ENCODE measurements around the gene ADAMTS2.

The ADAMTS2 gene

GRCh38 chr5:179304466-179304865 is 40.8 kb downstream of the ADAMTS2 start:
- H4K8ac ChIP-seq (ENCODE audit: low read length): no peak overlapping the region
- no peaks in the 10 kb centered on the region for H3K27me3 ChIP-seq (ENCODE audit: control insufficient read depth in 1 of 2, insufficient read depth in 1 of 2, low read length in 2 of 2)
- no peak overlapping the region for H2BK120ac ChIP-seq (ENCODE audit: low read depth, low read length)
- H3K23ac ChIP-seq (ENCODE audit: low read length in 2 of 2): no peak overlapping the region
- H3K4me1 ChIP-seq (ENCODE audit: control insufficient read depth, insufficient read depth, low read depth, low read length): no peaks in the 10 kb centered on the region
- H2BK5ac ChIP-seq (ENCODE audit: low read depth, low read length, poor library complexity, severe bottlenecking): no peak overlapping the region
- DNase-seq: peak; percentile 90
- no peak overlapping the region for H2BK15ac ChIP-seq (ENCODE audit: low read depth, poor library complexity, severe bottlenecking)
- no peaks in the 10 kb centered on the region for H3K79me1 ChIP-seq (replicated peaks; ENCODE audit: low read length, poor library complexity, severe bottlenecking)
- no peak overlapping the region for H4K91ac ChIP-seq (ENCODE audit: low read length)
- WGBS: 40% methylated on average over 1 of the region's 5 CpGs
- H3K4ac ChIP-seq (ENCODE audit: low read depth in 1 of 2, low read length in 2 of 2): no peak overlapping the region
- no peak overlapping the region for H3K18ac ChIP-seq (ENCODE audit: low read depth in 1 of 2, low read length in 2 of 2)
- H3K4me2 ChIP-seq (ENCODE audit: low read length, poor library complexity, severe bottlenecking): no peak overlapping the region
- no peak overlapping the region for H2AFZ ChIP-seq (ENCODE audit: low read depth, low read length)
- no peak overlapping the region for H3K14ac ChIP-seq (ENCODE audit: low read length in 2 of 2)
- no peak overlapping the region for H3K27ac ChIP-seq (ENCODE audit: low read length, poor library complexity, severe bottlenecking)
- peak overlapping the region; percentile 76 for H3K9ac ChIP-seq (ENCODE audit: low read length)
- H3K9me3 ChIP-seq (ENCODE audit: control insufficient read depth, low read length): no peaks in the 10 kb centered on the region
- no peaks in the 10 kb centered on the region for H3K36me3 ChIP-seq (ENCODE audit: control insufficient read depth in 1 of 2, insufficient read depth in 2 of 2, low read depth in 1 of 2, low read length in 2 of 2)
- peak overlapping the region in 1 of 2 experiments; percentile 52 for H3K4me3 ChIP-seq (ENCODE audit: insufficient read depth in 1 of 2, low read depth in 1 of 2, low read length in 2 of 2)
- no peak overlapping the region for H2AK5ac ChIP-seq (ENCODE audit: low read length, severe bottlenecking)
- no peak overlapping the region for H2BK12ac ChIP-seq (ENCODE audit: low read length in 2 of 2)

GRCh38 chr5:179303451-179304200 is 41.6 kb downstream of the ADAMTS2 start:
- Histone ChIP-seq H2BK12ac (ENCODE audit: low read length in 2 of 2) (peak overlapping the region in 1 of 2 experiments; percentile 18), H3K36me3 (ENCODE audit: control insufficient read depth in 1 of 2, insufficient read depth in 2 of 2, low read depth in 1 of 2, low read length in 2 of 2) (no peaks in the 10 kb centered on the region), H2BK15ac (ENCODE audit: low read depth, poor library complexity, severe bottlenecking) (no peak overlapping the region), H2AFZ (ENCODE audit: low read depth, low read length) (no peak overlapping the region), H3K23ac (ENCODE audit: low read length in 2 of 2) (no peak overlapping the region), H3K18ac (ENCODE audit: low read depth in 1 of 2, low read length in 2 of 2) (peak overlapping the region in 1 of 2 experiments; percentile 62), H3K9me3 (ENCODE audit: control insufficient read depth, low read length) (no peaks in the 10 kb centered on the region), H3K4me1 (ENCODE audit: control insufficient read depth, insufficient read depth, low read depth, low read length) (no peaks in the 10 kb centered on the region), H2BK120ac (ENCODE audit: low read depth, low read length) (no peak overlapping the region), H3K27me3 (ENCODE audit: control insufficient read depth in 1 of 2, insufficient read depth in 1 of 2, low read length in 2 of 2) (no peaks in the 10 kb centered on the region), H3K79me1 (replicated peaks; ENCODE audit: low read length, poor library complexity, severe bottlenecking) (no peaks in the 10 kb centered on the region), H2AK5ac (ENCODE audit: low read length, severe bottlenecking) (no peak overlapping the region), H4K91ac (ENCODE audit: low read length) (no peak overlapping the region), H3K14ac (ENCODE audit: low read length in 2 of 2) (no peak overlapping the region), H3K27ac (ENCODE audit: low read length, poor library complexity, severe bottlenecking) (no peak overlapping the region), H3K9ac (ENCODE audit: low read length) (peak overlapping the region; percentile 76), H2BK5ac (ENCODE audit: low read depth, low read length, poor library complexity, severe bottlenecking) (no peak overlapping the region), H4K8ac (ENCODE audit: low read length) (no peak overlapping the region), H3K4me3 (ENCODE audit: insufficient read depth in 1 of 2, low read depth in 1 of 2, low read length in 2 of 2) (peak overlapping the region in 1 of 2 experiments; percentile 52), H3K4ac (ENCODE audit: low read depth in 1 of 2, low read length in 2 of 2) (no peak overlapping the region), H3K4me2 (ENCODE audit: low read length, poor library complexity, severe bottlenecking) (no peak overlapping the region)
- DNase-seq: no peak
- 89% methylated on average over 14 of the region's 14 CpGs for WGBS

GRCh38 chr5:179302499-179303185 is 42.6 kb downstream of the ADAMTS2 start:
- H2AK5ac ChIP-seq (ENCODE audit: low read length, severe bottlenecking): no peak overlapping the region
- WGBS: 84% methylated on average over 12 of the region's 13 CpGs
- H3K9ac ChIP-seq (ENCODE audit: low read length): peak overlapping the region; percentile 76
- no peak overlapping the region for H2BK12ac ChIP-seq (ENCODE audit: low read length in 2 of 2)
- H3K18ac ChIP-seq (ENCODE audit: low read depth in 1 of 2, low read length in 2 of 2): peak overlapping the region in 1 of 2 experiments; percentile 66
- H3K27me3 ChIP-seq (ENCODE audit: control insufficient read depth in 1 of 2, insufficient read depth in 1 of 2, low read length in 2 of 2): no peaks in the 10 kb centered on the region
- H2BK15ac ChIP-seq (ENCODE audit: low read depth, poor library complexity, severe bottlenecking): peak overlapping the region; percentile 67
- no peak for DNase-seq
- H4K8ac ChIP-seq (ENCODE audit: low read length): peak overlapping the region; percentile 7
- no peak overlapping the region for H2BK120ac ChIP-seq (ENCODE audit: low read depth, low read length)
- no peak overlapping the region for H4K91ac ChIP-seq (ENCODE audit: low read length)
- no peak overlapping the region for H2BK5ac ChIP-seq (ENCODE audit: low read depth, low read length, poor library complexity, severe bottlenecking)
- no peaks in the 10 kb centered on the region for H3K9me3 ChIP-seq (ENCODE audit: control insufficient read depth, low read length)
- no peak overlapping the region for H3K23ac ChIP-seq (ENCODE audit: low read length in 2 of 2)
- H3K36me3 ChIP-seq (ENCODE audit: control insufficient read depth in 1 of 2, insufficient read depth in 2 of 2, low read depth in 1 of 2, low read length in 2 of 2): no peaks in the 10 kb centered on the region
- H3K4me2 ChIP-seq (ENCODE audit: low read length, poor library complexity, severe bottlenecking): no peak overlapping the region
- no peak overlapping the region for H3K27ac ChIP-seq (ENCODE audit: low read length, poor library complexity, severe bottlenecking)
- H2AFZ ChIP-seq (ENCODE audit: low read depth, low read length): no peak overlapping the region
- no peak overlapping the region for H3K14ac ChIP-seq (ENCODE audit: low read length in 2 of 2)
- no peaks in the 10 kb centered on the region for H3K79me1 ChIP-seq (replicated peaks; ENCODE audit: low read length, poor library complexity, severe bottlenecking)
- H3K4me1 ChIP-seq (ENCODE audit: control insufficient read depth, insufficient read depth, low read depth, low read length): no peaks in the 10 kb centered on the region
- H3K4me3 ChIP-seq (ENCODE audit: insufficient read depth in 1 of 2, low read depth in 1 of 2, low read length in 2 of 2): no peak overlapping the region
- H3K4ac ChIP-seq (ENCODE audit: low read depth in 1 of 2, low read length in 2 of 2): no peak overlapping the region

- no peaks in the 10 kb centered on the region for H3K27me3 ChIP-seq (ENCODE audit: control insufficient read depth in 1 of 2, insufficient read depth in 1 of 2, low read length in 2 of 2)
- H3K27ac ChIP-seq (ENCODE audit: low read length, poor library complexity, severe bottlenecking): no peak overlapping the region
- H3K4me3 ChIP-seq (ENCODE audit: insufficient read depth in 1 of 2, low read depth in 1 of 2, low read length in 2 of 2): peak overlapping the region in 1 of 2 experiments; percentile 31
- H2BK15ac ChIP-seq (ENCODE audit: low read depth, poor library complexity, severe bottlenecking): no peak overlapping the region
- peak overlapping the region; percentile 72 for H3K9ac ChIP-seq (ENCODE audit: low read length)
- H3K14ac ChIP-seq (ENCODE audit: low read length in 2 of 2): peak overlapping the region in 1 of 2 experiments; percentile 2
- no peak overlapping the region for H2AK5ac ChIP-seq (ENCODE audit: low read length, severe bottlenecking)
- DNase-seq: no peak
- no peak overlapping the region for H4K91ac ChIP-seq (ENCODE audit: low read length)
- no peaks in the 10 kb centered on the region for H3K9me3 ChIP-seq (ENCODE audit: control insufficient read depth, low read length)
- H3K23ac ChIP-seq (ENCODE audit: low read length in 2 of 2): no peak overlapping the region
- H3K4me1 ChIP-seq (ENCODE audit: control insufficient read depth, insufficient read depth, low read depth, low read length): no peaks in the 10 kb centered on the region
- no peaks in the 10 kb centered on the region for H3K36me3 ChIP-seq (ENCODE audit: control insufficient read depth in 1 of 2, insufficient read depth in 2 of 2, low read depth in 1 of 2, low read length in 2 of 2)
- no peak overlapping the region for H3K4me2 ChIP-seq (ENCODE audit: low read length, poor library complexity, severe bottlenecking)
- 79% methylated on average over 14 of the region's 17 CpGs for WGBS
- no peak overlapping the region for H2AFZ ChIP-seq (ENCODE audit: low read depth, low read length)
- H2BK5ac ChIP-seq (ENCODE audit: low read depth, low read length, poor library complexity, severe bottlenecking): no peak overlapping the region
- peak overlapping the region in 1 of 2 experiments; percentile 6 for H3K18ac ChIP-seq (ENCODE audit: low read depth in 1 of 2, low read length in 2 of 2)
- peak overlapping the region; percentile 77 for H4K8ac ChIP-seq (ENCODE audit: low read length)
- peak overlapping the region; percentile 58 for H2BK120ac ChIP-seq (ENCODE audit: low read depth, low read length)
- no peaks in the 10 kb centered on the region for H3K79me1 ChIP-seq (replicated peaks; ENCODE audit: low read length, poor library complexity, severe bottlenecking)
- H2BK12ac ChIP-seq (ENCODE audit: low read length in 2 of 2): no peak overlapping the region
- H3K4ac ChIP-seq (ENCODE audit: low read depth in 1 of 2, low read length in 2 of 2): peak overlapping the region in 1 of 2 experiments; percentile 51
Observed at GRCh38 chr5:179301796-179302195, 43.5 kb downstream of the ADAMTS2 start.
